DOHH2 (cell line): ENCODE results near the gene TCF25.

ENCODE experiments used
- EZH2phosphoT487 ChIP-seq: fragments of 200-600 bp; sonication (generic); IDR thresholded peaks from 2 replicates; pipeline ENCODE4 v1.6.1; 2017; ENCODE audit warnings: borderline replicate concordance, mild to moderate bottlenecking, antibody characterized with exemption, low read length, moderate library complexity, mixed read lengths
- TF ChIP-seq, protein P1 (sequence below): fragments of 200-600 bp; sonication (generic); IDR thresholded peaks from one replicate; pipeline ENCODE4 v1.5.1; 2014; ENCODE audit warnings: antibody characterized with exemption, mild to moderate bottlenecking, low read depth, low read length; ENCODE audit not compliant: poor library complexity, severe bottlenecking

DNA sequence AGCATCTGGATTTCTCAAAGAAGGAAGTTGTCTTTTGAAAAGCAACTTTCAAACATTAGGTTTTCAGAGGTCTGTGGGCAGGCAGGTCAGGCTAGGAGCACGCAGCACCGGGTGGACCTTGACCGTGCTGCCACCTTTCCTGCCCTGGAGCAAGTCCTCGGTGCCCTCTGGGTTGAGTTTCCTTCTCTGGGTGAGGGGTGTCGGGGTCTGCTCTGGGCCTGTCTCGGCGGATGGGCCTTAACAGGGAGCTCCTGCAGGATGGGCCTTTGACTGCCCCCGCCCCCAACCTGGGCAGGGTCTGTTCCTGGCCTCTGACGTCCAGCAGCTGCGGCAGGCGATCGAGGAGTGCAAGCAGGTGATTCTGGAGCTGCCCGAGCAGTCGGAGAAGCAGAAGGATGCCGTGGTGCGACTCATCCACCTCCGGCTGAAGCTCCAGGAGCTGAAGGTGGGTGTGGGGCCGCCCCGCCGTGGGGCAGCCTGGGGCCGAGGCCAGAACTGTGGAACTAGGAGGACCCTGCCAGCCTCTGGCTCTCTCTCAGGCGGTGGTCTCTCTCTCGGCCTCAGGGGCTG, 83.9 kb downstream of the TCF25 start:
- TF ChIP-seq, protein P1, sequence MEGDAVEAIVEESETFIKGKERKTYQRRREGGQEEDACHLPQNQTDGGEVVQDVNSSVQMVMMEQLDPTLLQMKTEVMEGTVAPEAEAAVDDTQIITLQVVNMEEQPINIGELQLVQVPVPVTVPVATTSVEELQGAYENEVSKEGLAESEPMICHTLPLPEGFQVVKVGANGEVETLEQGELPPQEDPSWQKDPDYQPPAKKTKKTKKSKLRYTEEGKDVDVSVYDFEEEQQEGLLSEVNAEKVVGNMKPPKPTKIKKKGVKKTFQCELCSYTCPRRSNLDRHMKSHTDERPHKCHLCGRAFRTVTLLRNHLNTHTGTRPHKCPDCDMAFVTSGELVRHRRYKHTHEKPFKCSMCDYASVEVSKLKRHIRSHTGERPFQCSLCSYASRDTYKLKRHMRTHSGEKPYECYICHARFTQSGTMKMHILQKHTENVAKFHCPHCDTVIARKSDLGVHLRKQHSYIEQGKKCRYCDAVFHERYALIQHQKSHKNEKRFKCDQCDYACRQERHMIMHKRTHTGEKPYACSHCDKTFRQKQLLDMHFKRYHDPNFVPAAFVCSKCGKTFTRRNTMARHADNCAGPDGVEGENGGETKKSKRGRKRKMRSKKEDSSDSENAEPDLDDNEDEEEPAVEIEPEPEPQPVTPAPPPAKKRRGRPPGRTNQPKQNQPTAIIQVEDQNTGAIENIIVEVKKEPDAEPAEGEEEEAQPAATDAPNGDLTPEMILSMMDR = no peak
- no peak for TF ChIP-seq EZH2phosphoT487
